GM19324 (cell line): Measurements from ENCODE around the gene TXNRD1.
"Not testable (repeated sequence)": the region's sequence is repeated elsewhere in the genome, so short reads cannot be mapped to it uniquely, and the experiment has no call there.

ENCODE experiments used
- ATAC-seq: cut with Tn5 transposase; IDR thresholded peaks from one replicate; pipeline ENCODE4 v1.9.1; 2021; ENCODE audit warnings: mild to moderate bottlenecking, moderate library complexity; ENCODE audit not compliant: unreplicated experiment, low FRiP score

Gene TXNRD1

GRCh38 chr12:104387190-104387589, 171.6 kb downstream of the TXNRD1 start:
- ATAC-seq, result no peak

- not testable (repeated sequence) for ATAC-seq
Measured at GRCh38 chr12:104394086-104394485, 178.5 kb downstream of the TXNRD1 start.
